ENCODE results near the gene PRR12.

GRCh38 chr19:49564616-49565045, 26.4 kb upstream of the PRR12 start:
- TF ChIP-seq, protein P1, sequence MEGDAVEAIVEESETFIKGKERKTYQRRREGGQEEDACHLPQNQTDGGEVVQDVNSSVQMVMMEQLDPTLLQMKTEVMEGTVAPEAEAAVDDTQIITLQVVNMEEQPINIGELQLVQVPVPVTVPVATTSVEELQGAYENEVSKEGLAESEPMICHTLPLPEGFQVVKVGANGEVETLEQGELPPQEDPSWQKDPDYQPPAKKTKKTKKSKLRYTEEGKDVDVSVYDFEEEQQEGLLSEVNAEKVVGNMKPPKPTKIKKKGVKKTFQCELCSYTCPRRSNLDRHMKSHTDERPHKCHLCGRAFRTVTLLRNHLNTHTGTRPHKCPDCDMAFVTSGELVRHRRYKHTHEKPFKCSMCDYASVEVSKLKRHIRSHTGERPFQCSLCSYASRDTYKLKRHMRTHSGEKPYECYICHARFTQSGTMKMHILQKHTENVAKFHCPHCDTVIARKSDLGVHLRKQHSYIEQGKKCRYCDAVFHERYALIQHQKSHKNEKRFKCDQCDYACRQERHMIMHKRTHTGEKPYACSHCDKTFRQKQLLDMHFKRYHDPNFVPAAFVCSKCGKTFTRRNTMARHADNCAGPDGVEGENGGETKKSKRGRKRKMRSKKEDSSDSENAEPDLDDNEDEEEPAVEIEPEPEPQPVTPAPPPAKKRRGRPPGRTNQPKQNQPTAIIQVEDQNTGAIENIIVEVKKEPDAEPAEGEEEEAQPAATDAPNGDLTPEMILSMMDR (IDR thresholded peaks at IDR 0.05 in 2 of 3, conservative IDR thresholded peaks at IDR 0.05 in 1 of 3; ENCODE audit: insufficient read depth in 2 of 3, low read depth in 1 of 3, low read length in 3 of 3) = no peak
- TF ChIP-seq, protein P2, sequence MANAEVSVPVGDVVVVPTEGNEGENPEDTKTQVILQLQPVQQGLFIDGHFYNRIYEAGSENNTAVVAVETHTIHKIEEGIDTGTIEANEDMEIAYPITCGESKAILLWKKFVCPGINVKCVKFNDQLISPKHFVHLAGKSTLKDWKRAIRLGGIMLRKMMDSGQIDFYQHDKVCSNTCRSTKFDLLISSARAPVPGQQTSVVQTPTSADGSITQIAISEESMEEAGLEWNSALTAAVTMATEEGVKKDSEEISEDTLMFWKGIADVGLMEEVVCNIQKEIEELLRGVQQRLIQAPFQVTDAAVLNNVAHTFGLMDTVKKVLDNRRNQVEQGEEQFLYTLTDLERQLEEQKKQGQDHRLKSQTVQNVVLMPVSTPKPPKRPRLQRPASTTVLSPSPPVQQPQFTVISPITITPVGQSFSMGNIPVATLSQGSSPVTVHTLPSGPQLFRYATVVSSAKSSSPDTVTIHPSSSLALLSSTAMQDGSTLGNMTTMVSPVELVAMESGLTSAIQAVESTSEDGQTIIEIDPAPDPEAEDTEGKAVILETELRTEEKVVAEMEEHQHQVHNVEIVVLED (CRISPR knock-in tag; IDR thresholded peaks at IDR 0.05) = no peak
- TF ChIP-seq USF2 (CRISPR knock-in tag; IDR thresholded peaks at IDR 0.05) (no peak), CEBPB (tag; IDR thresholded peaks at IDR 0.05) (no peak), MEF2D (tag; conservative IDR thresholded peaks at IDR 0.05; ENCODE audit: low read depth) (no peak), GABPA (tag; conservative IDR thresholded peaks at IDR 0.05; ENCODE audit: low read depth) (no peak), GTF2F1 (IDR thresholded peaks at IDR 0.05; ENCODE audit: low read depth, low read length) (no peak), CREB1 (IDR thresholded peaks at IDR 0.05) (no peak), CREB1 (CRISPR knock-in tag; IDR thresholded peaks at IDR 0.05) (no peak), FOXM1 (IDR thresholded peaks at IDR 0.05; ENCODE audit: low read depth) (no peak), FOXM1 (CRISPR knock-in tag; IDR thresholded peaks at IDR 0.05; ENCODE audit: low read depth) (no peak), PHF8 (IDR thresholded peaks at IDR 0.05; ENCODE audit: borderline replicate concordance, low read length) (no peak), ZNF57 (CRISPR knock-in tag; IDR thresholded peaks at IDR 0.05) (no peak), KLF6 (CRISPR knock-in tag; IDR thresholded peaks at IDR 0.05; ENCODE audit: borderline replicate concordance) (no peak), FOXJ3 (CRISPR knock-in tag; IDR thresholded peaks at IDR 0.05) (no peak)
- TF ChIP-seq, protein P3, sequence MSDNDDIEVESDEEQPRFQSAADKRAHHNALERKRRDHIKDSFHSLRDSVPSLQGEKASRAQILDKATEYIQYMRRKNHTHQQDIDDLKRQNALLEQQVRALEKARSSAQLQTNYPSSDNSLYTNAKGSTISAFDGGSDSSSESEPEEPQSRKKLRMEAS (CRISPR knock-in tag; IDR thresholded peaks at IDR 0.05) = no peak

Measured in K562 (cell line).